Stimulated activated CD4-positive, alpha-beta T cell treated with anti-CD3 and anti-CD28 coated beads, Interleukin-1b, Interleukin-23, amount 100 ng/mL, for 48 hours (primary cell): ENCODE measurements around the gene NXN.
"Not testable (repeated sequence)": the region's sequence is repeated elsewhere in the genome, so short reads cannot be mapped to it uniquely, and the experiment has no call there.

Experiments used
- DNase-seq: peaks from one replicate; pipeline ENCODE4 v3.0.0-alpha.2; 2020

Gene NXN

DNA sequence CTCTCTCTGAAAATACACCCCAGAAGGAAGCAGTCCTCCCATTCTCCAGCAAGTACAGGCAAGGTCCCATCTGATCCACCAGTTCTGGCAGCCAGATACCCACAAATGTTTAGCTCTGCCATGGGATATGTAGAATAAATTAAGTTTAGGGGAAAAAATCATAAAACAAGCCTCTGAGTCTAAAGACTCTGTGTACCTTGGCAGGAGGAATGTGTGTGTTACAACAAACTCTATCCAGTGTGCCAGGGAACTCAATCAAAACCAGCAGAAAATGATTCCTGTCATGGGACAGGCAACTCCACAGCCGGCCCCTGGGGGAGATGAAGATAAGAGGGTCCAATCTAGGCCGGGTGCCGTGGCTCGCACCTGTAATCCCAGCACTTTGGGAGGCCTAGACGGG is 124.0 kb downstream of the NXN start:
- no peak for DNase-seq

DNA sequence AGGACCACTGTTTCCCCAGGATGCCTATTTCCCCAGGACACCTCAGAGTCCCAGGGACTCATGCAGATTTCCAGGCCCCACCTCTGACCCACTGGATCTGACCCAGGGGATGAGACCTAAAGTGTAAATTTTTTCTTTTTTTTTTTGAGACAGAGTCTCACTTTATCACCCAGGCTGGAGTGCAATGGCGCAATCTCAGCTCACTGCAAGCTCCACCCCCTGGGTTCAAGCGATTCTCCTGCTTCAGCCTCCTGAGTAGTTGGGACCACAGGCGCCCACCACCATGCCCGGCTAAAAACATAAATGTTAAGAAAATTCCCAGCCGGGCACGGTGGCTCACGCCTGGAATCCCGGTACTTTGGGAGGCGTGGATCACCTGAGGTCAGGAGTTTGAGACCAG is 126.7 kb downstream of the NXN start:
- not testable (repeated sequence) for DNase-seq

DNA sequence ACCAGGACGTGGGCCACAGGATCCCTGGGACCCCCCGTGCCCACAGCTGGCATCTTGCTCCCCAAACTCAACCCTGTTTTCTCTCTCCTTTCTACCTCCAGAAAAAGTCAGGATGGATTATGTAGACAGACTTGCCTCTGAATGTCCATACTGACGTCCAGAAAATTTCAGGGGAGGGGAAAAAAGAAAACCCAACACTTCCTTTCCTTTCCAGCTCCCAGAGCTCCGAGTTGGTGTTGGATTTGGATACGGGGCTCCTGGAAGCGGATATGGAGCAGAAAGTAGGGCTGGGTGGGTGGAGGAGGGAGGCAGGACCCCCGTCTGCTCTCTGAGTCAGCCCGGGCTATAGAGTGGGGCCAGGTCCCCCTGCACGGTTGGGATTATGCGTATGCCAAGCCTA is 127.2 kb downstream of the NXN start:
- DNase-seq = no peak

DNA sequence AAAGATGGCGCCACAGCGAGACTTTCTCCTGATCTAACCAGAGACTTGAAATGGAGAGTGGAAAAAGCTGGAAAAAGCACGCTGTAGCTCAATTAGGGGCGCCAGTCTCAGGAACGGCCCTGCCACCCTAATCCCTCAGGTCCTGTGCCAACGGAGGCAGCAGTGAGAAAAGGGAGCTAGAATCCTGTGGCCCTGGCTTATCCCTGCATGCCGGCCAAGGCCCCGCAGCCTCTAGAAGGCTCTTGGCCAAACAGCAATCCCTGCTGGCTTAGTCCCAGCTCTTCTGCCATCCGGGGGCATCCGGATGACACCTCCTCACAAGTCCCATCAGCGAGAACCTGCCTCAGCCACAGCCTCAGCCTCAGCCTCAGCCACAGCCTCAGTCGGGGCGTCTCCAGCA is 127.7 kb downstream of the NXN start:
- DNase-seq = no peak

DNA sequence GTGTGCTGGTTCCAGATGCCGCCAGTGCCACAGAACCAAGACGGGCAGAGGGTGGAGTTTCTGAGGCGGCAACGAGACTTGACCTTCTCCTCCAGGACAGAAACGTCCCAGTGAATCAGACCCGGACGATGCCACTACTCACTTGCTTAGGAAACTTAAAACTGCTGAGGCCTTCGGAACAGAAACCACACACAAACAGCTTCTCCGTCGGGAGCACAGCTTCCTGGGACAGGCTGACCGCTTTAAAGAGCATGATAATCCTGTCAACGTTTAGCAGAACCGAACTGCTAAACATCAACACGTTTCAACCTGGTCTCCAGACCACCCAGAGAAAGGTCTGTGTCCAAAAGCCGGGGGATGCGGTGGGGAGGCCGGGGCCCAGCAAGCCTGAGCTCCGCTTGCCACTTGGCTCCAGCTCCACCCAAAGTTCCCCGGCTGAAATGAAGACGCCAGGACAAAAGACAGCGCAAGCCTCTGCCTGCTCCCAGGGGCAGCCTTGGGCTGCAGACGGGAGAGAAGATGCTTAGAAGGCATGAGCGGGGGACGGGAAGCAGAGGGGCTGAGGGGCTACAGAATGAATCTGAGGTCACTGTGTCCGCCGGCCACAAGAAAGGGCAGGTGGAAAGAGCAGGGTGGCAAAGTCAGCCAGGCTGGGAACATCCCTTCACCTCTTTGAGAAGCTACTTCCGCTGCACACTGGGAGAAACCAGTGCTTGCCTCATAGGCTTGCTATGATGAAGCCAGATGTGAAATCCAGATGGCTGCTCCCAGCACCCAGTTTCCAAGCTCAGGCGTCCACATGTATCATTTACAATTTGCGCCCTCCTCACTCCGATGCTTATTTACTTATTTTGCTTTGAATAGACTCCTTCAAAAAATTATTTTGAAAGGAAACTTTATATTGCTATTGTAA is 128.5 kb downstream of the NXN start:
- no peak for DNase-seq

DNA sequence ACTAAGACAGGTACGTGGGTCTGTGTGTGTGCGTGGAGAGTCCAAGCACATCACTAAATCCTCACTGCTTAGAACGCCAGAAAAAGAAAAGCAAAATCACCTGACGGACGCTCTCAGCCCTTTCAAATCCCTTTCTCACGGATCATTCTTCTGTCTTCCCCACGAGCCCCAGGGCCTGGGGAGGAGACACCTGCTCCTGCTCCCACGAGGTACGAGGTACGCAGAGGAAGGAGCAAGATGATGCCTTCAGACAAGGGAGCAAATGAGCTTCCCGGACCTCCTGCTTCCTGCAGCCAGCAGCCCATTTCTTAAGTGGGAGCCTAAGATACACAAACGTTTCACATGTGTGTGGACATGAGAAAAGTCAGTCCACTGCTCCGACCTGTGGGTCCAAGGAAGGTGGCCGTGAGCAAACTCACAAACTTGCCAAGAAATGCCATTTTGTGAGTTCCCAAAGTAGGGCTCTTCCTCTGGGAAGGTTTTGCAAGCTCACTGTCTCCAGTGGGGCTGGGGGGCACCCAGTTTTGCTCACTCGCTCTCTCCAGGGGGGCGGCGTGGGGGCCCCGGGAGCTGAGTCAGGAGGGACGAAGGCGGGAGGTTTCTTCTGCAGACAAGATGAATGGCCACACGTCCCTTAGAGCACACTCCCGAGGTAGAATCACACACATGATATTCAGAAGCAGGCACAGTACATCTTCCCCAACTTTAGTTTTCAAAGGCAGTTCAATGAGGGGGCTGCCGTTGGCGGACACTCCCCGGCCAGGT is 129.3 kb downstream of the NXN start:
- DNase-seq = no peak

DNA sequence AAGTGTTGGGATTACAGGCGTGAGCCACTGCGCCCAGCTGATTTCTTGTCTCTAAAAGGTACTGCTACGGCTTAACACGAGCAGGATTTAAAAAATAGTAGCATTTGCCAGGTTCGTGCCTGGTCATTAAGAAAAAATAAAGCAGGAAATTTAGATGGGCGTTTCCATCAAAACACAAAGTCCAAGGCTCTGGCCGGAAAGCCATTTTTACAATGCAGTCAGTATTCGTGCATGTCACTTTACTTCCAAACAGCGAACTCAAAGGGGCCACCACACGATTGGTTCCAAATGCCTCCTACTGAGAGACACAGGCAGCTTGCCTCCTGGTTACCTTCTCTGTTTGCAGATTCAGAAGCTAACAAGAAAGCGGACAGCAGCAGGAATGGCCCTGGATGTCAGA is 131.2 kb downstream of the NXN start:
- DNase-seq = no peak

DNA sequence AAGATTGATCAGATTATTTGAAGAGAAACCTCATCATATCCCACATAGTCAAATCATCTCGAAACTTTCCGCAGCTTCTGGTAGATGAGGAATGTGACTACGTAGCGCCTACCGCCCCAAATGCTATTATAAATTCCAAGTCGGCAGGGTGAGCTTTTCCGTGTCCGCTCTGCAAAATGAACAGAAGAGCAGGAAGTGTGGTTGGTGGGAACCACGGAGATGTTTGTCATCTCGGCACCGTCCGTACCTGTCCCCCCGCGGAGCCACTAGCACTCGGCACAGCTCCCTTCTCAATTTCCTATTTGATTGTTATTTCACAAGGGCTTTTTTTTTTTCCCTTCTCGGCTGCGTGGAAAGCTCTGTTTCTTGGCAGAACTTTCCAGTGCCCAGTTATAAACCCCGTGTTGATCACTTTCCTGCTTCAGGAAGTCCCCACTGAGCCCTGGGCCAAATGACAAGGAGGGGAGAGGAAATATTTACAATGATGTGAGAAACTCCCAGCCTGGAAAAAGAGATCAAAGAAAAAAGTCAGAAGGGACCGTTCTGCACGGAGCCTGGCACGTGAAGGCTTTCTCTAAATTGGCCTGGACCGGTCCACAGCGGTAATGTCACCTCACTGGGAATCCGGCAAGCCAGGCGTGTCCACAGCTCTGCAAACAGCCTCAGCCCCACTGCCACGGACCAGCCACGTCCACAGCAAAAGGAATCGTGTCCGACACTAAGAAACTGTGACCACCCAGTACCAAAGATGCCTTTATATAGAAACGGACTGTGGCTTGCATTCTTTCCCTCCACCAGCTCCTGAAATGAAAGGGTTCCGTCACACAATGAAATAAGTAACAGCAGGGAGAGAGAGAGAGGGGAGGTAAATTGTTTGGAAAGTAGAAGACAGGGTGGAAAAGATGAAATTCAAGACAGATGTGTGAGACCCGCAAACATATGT is 132.4 kb downstream of the NXN start:
- DNase-seq = no peak

DNA sequence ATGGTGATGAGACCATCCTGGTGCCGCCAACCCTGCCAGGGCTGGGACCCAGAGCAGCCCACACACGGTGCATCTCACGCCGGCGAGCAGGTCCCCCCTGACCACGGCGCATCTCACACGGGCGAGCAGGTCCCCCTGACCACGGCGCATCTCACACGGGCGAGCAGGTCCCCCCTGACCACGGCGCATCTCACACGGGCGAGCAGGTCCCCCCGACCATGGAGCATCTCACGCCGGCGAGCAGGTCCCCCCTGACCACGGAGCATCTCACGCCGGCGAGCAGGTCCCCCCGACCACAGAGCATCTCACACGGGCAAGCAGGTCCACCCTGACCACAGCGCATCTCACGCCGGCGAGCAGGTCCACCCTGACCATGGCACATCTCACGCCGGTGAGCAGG is 138.3 kb downstream of the NXN start:
- DNase-seq = no peak

DNA sequence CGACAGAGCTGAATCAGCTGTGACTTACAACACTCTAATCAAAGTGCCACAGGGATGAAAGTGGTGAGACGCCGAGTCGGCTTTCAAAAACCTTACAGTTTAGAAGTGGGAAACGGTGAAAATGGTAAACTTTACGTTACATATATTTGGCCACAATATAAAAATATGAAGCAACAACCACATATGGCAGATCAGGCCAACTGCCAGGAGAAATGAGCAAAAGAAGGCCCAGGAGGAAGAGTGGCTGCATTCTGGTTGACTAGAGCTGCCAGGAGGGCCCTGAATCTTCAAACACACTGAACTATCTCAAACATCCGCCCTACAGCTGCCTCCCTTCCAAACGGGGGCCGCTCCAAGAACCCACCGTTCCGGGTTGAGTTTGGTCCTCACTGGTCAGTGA is 141.1 kb downstream of the NXN start:
- DNase-seq = no peak

DNA sequence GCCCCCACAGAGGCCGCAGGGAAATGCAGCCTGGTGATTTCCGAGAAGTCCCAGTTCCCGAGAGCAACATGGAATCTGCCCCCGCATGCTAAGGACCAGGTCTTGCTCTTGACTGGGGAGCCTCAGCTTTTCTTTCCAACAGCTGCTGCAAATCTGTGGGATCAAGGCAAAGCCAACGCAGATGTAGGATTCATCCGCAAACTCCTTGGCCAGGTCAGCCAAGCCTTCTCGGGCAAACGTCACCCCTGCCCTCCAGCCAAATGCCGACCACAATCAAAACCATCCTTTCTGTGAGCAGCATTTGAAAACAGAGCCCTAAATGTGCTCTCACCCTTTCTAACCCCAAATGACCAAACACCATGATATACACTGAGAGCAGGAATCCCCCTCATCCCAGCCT is 143.4 kb downstream of the NXN start:
- no peak for DNase-seq

DNA sequence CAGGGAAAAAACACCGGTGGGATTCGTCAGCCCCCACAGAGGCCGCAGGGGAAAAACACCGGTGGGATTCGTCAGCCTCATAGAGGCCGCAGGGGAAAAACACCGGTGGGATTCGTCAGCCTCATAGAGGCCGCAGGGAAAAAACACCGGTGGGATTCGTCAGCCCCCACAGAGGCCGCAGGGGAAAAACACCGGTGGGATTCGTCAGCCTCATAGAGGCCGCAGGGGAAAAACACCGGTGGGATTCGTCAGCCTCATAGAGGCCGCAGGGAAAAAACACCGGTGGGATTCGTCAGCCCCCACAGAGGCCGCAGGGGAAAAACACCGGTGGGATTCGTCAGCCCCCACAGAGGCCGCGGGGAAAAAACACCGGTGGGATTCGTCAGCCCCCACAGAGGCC is 143.9 kb downstream of the NXN start:
- DNase-seq = not testable (repeated sequence)

DNA sequence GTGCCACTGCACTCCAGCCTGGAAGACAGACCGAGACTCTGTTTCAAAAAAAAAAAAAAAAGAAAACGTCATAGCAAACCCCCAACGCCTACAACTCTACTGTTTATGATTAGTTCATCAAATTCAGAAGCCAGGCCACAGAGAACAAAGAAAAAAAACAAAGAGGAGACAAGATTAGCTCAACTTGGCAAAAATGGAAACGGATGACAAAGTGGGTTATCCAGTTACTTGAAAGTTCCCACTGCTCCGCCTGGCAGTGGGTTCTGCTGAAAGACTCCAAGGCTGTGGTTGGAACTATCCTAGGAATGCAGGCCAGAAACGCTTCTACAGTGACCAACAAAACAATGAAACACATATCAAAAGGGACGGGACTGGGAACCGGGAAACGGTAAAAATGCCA is 144.3 kb downstream of the NXN start:
- no peak for DNase-seq

DNA sequence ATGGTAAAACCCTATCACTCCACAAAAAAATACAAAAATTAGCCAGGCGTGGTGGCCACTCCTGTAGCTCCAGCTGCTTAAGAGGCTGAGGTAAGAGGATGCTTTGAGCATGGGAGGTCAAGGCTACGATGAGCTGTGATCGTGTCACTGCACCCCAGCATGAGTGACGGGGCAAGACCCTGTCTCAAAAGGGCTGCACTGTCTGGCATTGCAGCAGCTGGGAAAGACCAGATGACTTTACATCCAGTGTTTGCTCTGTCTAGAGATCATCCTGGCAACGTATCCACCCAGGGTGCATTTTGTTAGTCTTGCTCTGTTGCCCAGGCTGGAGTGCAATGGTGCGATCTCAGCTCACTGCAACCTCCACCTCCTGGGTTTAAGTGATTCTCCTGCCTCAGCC is 145.4 kb downstream of the NXN start:
- DNase-seq = no peak

DNA sequence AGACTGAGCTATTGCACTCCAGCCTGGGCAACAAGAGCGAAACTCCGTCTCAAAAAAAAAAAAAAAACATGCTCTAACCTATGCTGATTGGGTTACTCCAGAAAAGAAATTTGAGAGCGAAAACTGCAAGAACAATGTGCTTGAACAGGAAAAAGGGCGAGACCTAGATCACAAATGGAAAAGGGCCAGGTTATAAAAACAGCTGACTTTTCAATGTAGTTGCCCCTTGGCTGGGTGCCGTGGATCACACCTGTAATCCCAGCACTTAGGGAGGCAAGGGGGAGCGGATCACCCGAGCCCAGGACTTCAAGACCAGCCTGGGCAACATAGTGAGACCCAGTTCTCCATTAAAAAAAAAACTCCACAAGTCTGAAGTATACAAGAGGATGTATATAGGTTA is 148.6 kb downstream of the NXN start:
- DNase-seq = no peak

DNA sequence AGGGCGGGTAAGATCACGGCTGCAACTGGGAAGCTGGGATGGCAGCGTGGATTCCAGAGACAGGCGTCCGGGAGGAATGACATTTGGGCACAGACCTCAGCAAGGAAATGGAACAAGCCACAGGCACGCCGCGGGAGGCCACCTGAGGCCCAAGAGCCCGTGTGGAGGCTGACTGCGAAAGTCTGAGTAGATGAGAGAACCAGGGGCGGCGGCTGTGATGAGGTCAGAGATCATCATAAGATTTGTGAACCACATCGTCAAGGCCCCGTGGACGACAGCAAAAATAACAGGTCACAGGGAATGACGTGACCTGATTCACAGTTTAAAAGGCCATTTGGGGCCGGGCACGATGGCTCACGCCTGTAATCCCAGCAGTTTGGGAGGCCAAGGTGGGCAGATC is 149.2 kb downstream of the NXN start:
- no peak for DNase-seq

DNA sequence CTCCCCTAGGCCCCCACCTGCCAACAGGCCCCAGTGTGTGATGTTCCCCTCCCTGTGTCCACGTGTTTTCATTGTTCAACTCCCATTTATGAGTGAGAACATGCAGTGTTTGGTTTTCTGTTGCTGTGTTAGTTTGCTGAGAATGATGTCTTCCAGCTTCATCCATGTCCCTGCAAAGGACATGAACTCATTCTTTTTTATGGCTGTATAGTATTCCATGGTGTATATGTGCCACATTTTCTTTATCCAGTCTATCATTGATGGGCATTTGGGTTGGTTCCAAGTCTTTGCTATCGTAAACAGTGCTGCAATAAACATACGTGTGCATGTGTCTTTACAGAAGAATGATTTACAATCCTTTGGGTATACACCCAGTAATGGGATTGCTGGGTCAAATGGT is 150.0 kb downstream of the NXN start:
- DNase-seq = not testable (repeated sequence)

DNA sequence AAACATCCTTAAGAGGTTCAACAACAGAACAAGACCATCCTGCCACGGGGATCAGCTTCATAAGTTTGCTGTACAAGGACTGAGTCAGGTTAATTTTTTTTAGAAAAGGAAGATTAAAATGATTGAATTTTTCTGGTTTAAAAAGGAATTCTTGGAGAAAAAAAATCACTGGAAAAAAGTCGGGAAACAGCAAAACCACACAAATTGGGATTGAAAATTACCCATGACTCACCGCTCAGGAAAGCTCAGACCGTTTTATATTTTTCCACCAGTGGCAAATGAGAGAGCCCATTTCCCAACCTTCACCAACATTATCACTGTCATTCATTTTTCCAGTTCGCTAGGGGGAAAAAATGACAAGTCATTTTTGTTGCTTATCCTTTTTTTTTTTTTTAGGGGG is 150.8 kb downstream of the NXN start:
- no peak for DNase-seq

DNA sequence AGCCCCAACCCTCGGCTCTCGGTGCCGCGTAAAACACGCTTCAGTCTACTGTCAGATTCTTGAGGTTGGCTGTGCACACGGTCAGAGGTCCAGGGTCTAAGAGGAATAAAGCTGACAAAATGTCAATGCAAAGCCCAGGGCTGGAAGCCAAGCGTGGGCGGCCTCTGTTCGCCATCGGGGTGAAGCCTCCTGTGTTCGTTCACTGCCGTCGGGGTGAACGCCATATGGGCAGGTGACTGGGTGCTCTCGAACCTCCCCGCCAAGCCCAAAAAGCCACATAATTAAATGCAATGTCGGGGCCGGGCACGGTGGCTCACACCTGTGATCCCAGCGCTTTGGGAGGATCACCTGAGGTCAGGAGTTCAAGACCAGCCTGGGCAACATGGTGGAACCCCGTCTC is 152.8 kb downstream of the NXN start:
- no peak for DNase-seq

DNA sequence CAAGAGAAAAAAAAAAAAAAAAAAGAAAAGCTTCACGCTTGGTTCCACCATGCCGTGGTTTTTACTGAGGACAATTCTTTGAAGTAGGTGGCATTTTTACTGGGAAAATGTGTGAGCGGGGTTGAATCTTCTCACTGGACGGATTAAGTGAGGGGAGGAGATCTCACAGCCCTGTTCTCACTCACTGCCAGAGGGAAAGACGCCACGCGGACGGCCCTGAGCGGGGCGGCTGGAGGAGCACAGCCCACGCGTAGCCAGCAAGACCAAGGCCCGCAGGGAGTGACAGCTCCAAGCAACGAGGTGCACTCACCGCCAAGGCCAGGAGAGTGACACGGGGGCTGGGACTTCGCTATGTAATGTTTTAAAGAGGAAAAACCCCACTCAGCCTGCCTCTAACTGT is 154.4 kb downstream of the NXN start:
- DNase-seq = no peak

DNA sequence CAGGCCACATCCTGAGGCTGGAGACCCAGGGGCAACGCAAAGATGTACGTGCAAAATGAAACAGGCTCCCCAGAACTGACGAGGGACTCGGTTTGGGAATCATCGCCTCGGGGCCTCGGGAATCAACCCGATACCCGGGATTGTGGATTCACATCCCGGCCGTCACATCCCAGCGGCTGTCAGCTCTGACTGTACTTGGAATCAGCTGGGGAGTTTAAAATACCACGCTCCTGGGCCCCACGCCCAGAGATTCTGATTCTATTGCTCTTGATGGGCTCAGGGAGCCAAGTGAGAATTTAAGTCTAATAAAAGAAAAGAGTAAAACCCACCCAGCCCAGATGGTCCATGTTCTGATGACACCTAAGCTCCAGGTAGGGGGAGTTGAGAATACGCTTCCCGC is 155.2 kb downstream of the NXN start:
- DNase-seq = no peak

DNA sequence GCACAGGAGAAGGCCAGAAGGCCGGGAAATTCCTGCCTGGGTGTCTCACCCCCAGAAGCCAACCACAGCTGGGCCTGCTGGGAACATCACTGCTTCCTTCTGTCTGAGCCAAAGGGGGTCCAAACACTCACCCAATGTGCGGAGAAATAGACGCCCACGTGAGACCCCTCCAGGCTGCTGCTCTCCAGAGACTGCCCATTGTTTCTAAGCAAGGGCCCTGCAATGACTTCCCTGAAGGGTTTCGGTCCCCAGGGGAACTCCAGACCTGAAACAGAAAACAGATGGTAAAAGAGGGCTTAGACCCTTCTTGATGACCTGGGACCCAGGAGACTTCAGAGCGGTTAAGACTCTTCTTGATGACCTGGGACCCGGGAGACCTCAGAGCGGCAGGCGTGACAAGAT is 156.1 kb downstream of the NXN start:
- no peak for DNase-seq

DNA sequence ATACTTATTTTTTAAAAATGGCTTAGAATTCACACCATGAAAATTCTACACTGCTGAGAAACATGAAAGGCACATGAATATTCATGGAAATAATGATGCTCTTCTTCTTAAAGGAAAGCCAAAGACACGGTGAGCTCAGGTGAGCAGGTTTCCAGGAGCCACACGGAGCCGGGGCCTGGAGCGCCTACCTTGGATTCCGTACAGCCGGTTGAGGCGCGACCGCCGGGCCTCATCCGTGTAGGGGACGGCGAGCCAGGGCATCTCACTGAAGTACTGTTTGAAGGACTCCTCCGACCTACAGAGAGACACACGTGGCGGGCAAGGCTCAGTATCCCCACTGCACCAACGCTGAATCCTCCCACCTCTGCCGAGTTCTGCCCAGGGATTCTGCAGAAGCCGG is 160.3 kb downstream of the NXN start:
- DNase-seq = no peak
